ENCODE measurements around the gene MAP3K19. TPM values are rescaled to one million over a fixed set of nuclear protein-coding genes. Genes with fewer than 3 reads are reported as not detected.

MAP3K19 gene
- total RNA-seq, 1 donor = not detected

- no peak overlapping the region for H3K4me3 ChIP-seq (ENCODE audit: low read depth, low read length)
- no peak for TF ChIP-seq CTCF (IDR thresholded peaks at IDR 0.05; ENCODE audit: insufficient read depth, low read depth, low read length)
- peak; percentile 56 for DNase-seq (ENCODE audit: low read depth)
These were observed 16.4 kb downstream of the MAP3K19 start for GRCh38 chr2:135030826-135031225.

- no peak for DNase-seq (ENCODE audit: low read depth)
- no peak overlapping the region for H3K4me3 ChIP-seq (ENCODE audit: low read depth, low read length)
- no peak for TF ChIP-seq CTCF (IDR thresholded peaks at IDR 0.05; ENCODE audit: insufficient read depth, low read depth, low read length)
These were observed 17.6 kb downstream of the MAP3K19 start for GRCh38 chr2:135029481-135030134.

GRCh38 chr2:135023886-135024485 is 23.3 kb downstream of the MAP3K19 start:
- no peak for DNase-seq (ENCODE audit: low read depth)
- H3K4me3 ChIP-seq (ENCODE audit: low read depth, low read length) = no peak overlapping the region
- no peak for TF ChIP-seq CTCF (IDR thresholded peaks at IDR 0.05; ENCODE audit: insufficient read depth, low read depth, low read length)

DNA sequence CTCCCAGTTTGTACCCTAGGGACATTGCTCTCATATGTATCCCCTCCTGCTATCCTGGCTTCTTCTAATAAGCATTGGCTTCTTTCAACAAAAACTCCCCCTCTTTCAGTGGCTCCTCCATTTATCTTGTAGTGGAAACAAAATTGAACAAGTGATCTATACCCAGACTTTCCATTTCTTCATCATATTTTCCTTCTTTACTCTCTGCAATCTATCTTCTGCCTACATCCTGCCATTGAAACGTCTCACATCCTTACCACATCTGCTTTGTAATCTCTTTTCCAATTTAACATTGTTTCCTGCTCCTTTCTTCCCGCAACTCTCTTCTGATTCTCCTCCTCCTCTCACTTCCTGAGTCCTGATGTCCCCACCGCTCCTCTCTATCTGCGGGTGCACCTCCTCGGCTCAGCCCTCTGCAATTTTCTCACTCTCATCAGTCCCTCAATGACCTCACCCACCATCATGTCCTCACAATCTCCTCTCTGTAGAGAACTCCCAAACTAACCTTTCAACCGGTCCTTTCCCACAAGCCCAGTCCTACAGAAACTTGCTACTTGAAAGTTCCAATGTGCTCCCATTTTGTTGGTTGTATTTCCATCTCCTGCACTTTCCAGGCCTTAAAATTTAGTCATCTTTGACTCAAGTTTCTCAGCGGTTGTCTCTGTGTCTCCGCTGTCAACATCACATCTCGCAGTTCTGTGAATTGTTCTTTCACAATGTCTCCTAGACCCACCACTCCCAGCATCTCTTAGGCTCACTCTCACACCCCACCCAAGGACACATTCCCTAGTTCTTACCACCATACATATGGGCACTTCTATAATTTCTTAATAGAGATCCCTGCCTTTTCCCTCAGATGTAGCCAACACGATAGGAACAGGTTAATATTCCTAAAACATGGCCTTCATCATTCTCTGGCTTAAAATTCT is 24.0 kb downstream of the MAP3K19 start:
- DNase-seq (ENCODE audit: low read depth) = no peak
- no peak overlapping the region for H3K4me3 ChIP-seq (ENCODE audit: low read depth, low read length)
- no peak for TF ChIP-seq CTCF (IDR thresholded peaks at IDR 0.05; ENCODE audit: insufficient read depth, low read depth, low read length)

DNA sequence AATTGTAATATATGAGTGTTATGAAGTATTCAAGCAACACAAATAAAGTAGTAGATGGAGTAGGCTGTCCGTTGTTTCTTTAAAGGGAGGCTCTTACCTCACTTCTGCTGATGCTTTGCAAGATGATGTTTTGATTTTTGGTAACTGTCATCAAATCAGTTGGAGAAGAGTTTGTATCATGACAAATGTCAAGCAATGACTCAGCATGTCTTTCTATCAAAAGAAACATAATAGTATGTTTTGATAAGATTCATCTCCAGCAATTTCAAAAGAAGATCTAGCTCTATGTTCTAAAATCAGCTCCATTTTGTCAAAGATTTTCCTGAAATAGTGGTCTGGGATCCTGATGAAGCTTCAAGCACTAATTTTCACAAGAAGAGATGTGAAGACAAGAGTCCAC is 25.6 kb downstream of the MAP3K19 start:
- no peak for TF ChIP-seq CTCF (IDR thresholded peaks at IDR 0.05; ENCODE audit: insufficient read depth, low read depth, low read length)
- no peak overlapping the region for H3K4me3 ChIP-seq (ENCODE audit: low read depth, low read length)
- no peak for DNase-seq (ENCODE audit: low read depth)

DNA sequence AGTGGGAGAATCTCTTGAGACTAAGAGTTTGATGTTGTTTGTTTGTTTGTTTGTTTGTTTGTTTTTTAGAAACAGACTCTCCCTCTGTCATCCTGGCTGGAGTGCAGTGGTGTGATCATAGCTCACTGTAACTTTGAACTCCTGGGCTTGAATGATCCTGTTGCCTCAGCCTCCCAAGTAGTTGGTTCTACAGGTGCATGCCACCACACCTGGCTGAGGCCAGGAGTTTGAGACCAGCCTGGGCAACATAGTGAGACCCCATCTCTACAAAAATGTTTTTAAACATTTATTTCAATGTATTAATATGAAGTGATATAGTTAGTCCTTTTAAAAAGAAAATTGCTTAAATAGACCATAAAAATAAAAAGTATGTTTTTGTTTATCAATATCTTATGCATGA is 35.6 kb downstream of the MAP3K19 start:
- no peak for TF ChIP-seq CTCF (IDR thresholded peaks at IDR 0.05; ENCODE audit: insufficient read depth, low read depth, low read length)
- no peak overlapping the region for H3K4me3 ChIP-seq (ENCODE audit: low read depth, low read length)
- no peak for DNase-seq (ENCODE audit: low read depth)
